SK-N-MC (cell line): ENCODE data around the gene KCNH4.
"Not testable (repeated sequence)": the region's sequence is repeated elsewhere in the genome, so short reads cannot be mapped to it uniquely, and the experiment has no call there.

Experiments
- DNase-seq: peaks from one replicate; pipeline ENCODE4 v3.0.0-alpha.2; 2011; ENCODE audit warnings: low read depth, low spot score
- H3K27ac ChIP-seq: fragments of 200-600 bp; sonication (generic); 2 replicates; pipeline ENCODE4 v1.5.1; 2016; ENCODE audit warnings: mixed run types
- H3K36me3 ChIP-seq: fragments of 200-600 bp; sonication (generic); 2 replicates; pipeline ENCODE4 v1.6.1; 2017; ENCODE audit warnings: antibody characterized with exemption, low read length, mixed read lengths; ENCODE audit not compliant: insufficient read depth
- H3K4me3 ChIP-seq: fragments of 200-600 bp; sonication (generic); 2 replicates; pipeline ENCODE4 v1.5.1; 2016
- H3K9ac ChIP-seq: fragments of 200-600 bp; sonication (generic); 2 replicates; pipeline ENCODE4 v1.8.0; 2017; ENCODE audit warnings: mixed run types, mixed read lengths; ENCODE audit not compliant: insufficient read length
- H3K9me3 ChIP-seq: fragments of 200-600 bp; sonication (generic); 2 replicates; pipeline ENCODE4 v1.6.1; 2017; ENCODE audit warnings: low read depth, mild to moderate bottlenecking, antibody characterized with exemption, low read length, moderate library complexity, mixed read lengths
- EZH2 ChIP-seq: fragments of 200-600 bp; sonication (generic); IDR thresholded peaks from one replicate; pipeline ENCODE4 v1.6.1; 2017; ENCODE audit warnings: antibody characterized with exemption
- FOXP2 ChIP-seq: optimal IDR thresholded peaks from 2 replicates; pipeline ENCODE3; 2011; ENCODE audit warnings: mild to moderate bottlenecking, moderate library complexity; ENCODE audit not compliant: insufficient read depth; ENCODE audit errors: extremely low read length, control extremely low read depth
- POLR2AphosphoS5 ChIP-seq: IDR thresholded peaks from 2 replicates; pipeline ENCODE4 v1.6.1; 2012; ENCODE audit warnings: mild to moderate bottlenecking, low read depth, low read length, borderline replicate concordance

Gene KCNH4

GRCh38 chr17:42192189-42193126 is 11.5 kb upstream of the KCNH4 start:
- TF ChIP-seq FOXP2 (no peak), EZH2 (no peak), POLR2AphosphoS5 (no peak)
- no peak for DNase-seq
- H3K9ac ChIP-seq = no peak overlapping the region
- no peaks in the 10 kb centered on the region for H3K9me3 ChIP-seq
- H3K27ac ChIP-seq = no peak overlapping the region
- no peak overlapping the region for H3K4me3 ChIP-seq
- no peaks in the 10 kb centered on the region for H3K36me3 ChIP-seq

- Histone ChIP-seq H3K4me3 (no peak overlapping the region), H3K9me3 (no peaks in the 10 kb centered on the region), H3K36me3 (no peaks in the 10 kb centered on the region), H3K27ac (no peak overlapping the region), H3K9ac (no peak overlapping the region)
- DNase-seq = no peak
- TF ChIP-seq EZH2 (no peak), FOXP2 (no peak), POLR2AphosphoS5 (no peak)
Observed at GRCh38 chr17:42191275-42191608, 10.3 kb upstream of the KCNH4 start.

- H3K27ac ChIP-seq = no peak overlapping the region
- no peak overlapping the region for H3K4me3 ChIP-seq
- no peaks in the 10 kb centered on the region for H3K9me3 ChIP-seq
- no peak for DNase-seq
- H3K36me3 ChIP-seq = no peaks in the 10 kb centered on the region
- H3K9ac ChIP-seq = no peak overlapping the region
- TF ChIP-seq EZH2 (no peak), POLR2AphosphoS5 (no peak), FOXP2 (no peak)
Observed at GRCh38 chr17:42190491-42191274, 9.7 kb upstream of the KCNH4 start.

GRCh38 chr17:42189651-42189965 is 8.7 kb upstream of the KCNH4 start:
- TF ChIP-seq FOXP2 (no peak), EZH2 (no peak), POLR2AphosphoS5 (no peak)
- Histone ChIP-seq H3K4me3 (no peak overlapping the region), H3K9ac (no peak overlapping the region), H3K9me3 (no peaks in the 10 kb centered on the region), H3K36me3 (no peaks in the 10 kb centered on the region), H3K27ac (no peak overlapping the region)
- DNase-seq = no peak

- Histone ChIP-seq H3K36me3 (no peaks in the 10 kb centered on the region), H3K9me3 (no peaks in the 10 kb centered on the region), H3K27ac (no peak overlapping the region), H3K4me3 (no peak overlapping the region), H3K9ac (no peak overlapping the region)
- DNase-seq = no peak
- no peak for TF ChIP-seq POLR2AphosphoS5
- no peak for TF ChIP-seq EZH2
- no peak for TF ChIP-seq FOXP2
Observed at GRCh38 chr17:42188749-42189650, 8.1 kb upstream of the KCNH4 start.

- Histone ChIP-seq H3K9ac (no peak overlapping the region), H3K9me3 (no peaks in the 10 kb centered on the region), H3K36me3 (no peaks in the 10 kb centered on the region), H3K4me3 (no peak overlapping the region), H3K27ac (no peak overlapping the region)
- DNase-seq = no peak
- TF ChIP-seq EZH2 (no peak), POLR2AphosphoS5 (no peak), FOXP2 (no peak)
Observed at GRCh38 chr17:42187833-42188232, 6.9 kb upstream of the KCNH4 start.

GRCh38 chr17:42186191-42186590 is 5.2 kb upstream of the KCNH4 start:
- not testable (repeated sequence) for H3K9me3 ChIP-seq, H3K9ac ChIP-seq, H3K36me3 ChIP-seq, H3K27ac ChIP-seq, H3K4me3 ChIP-seq, DNase-seq

- DNase-seq = no peak
- Histone ChIP-seq H3K9ac (no peak overlapping the region), H3K36me3 (no peaks in the 10 kb centered on the region), H3K27ac (no peak overlapping the region), H3K4me3 (no peak overlapping the region), H3K9me3 (no peaks in the 10 kb centered on the region)
- no peak for TF ChIP-seq FOXP2
Observed at GRCh38 chr17:42185621-42185930, 4.6 kb upstream of the KCNH4 start.
